Thymus (tissue), 11 donors: ENCODE measurements around the gene MED15. TPM values are rescaled to one million over a fixed set of nuclear protein-coding genes. Genes with fewer than 3 reads are reported as not detected.
"Not testable (repeated sequence)": the region's sequence is repeated elsewhere in the genome, so short reads cannot be mapped to it uniquely, and the experiment has no call there.

Experiments
- DNase-seq, 9 donors: peaks; one replicate each; pipeline ENCODE4 v3.0.0-alpha.2; 2013; ENCODE audit warnings: low spot score in 9 of 9, low read depth in 6 of 9, missing footprints in 1 of 9
- H3K27ac ChIP-seq, 2 donors: one replicate each; pipeline ENCODE4 v1.5.1; 2013; ENCODE audit warnings: control low read depth in 1 of 2, low read depth in 1 of 2, low read length in 1 of 2, mild to moderate bottlenecking in 1 of 2, moderate library complexity in 1 of 2
- H3K27me3 ChIP-seq, 2 donors: one replicate each; pipeline ENCODE4 v1.5.1; 2013; ENCODE audit warnings: low read length in 1 of 2; ENCODE audit not compliant: control insufficient read depth in 2 of 2, insufficient read depth in 1 of 2
- H3K36me3 ChIP-seq, 2 donors: one replicate each; pipeline ENCODE4 v1.5.1; 2013; ENCODE audit warnings: low read length in 1 of 2, mild to moderate bottlenecking in 1 of 2, moderate library complexity in 1 of 2; ENCODE audit not compliant: control insufficient read depth in 2 of 2, insufficient read depth in 2 of 2
- H3K4me1 ChIP-seq, 2 donors: one replicate each; pipeline ENCODE4 v1.5.1; 2013; ENCODE audit warnings: low read length in 2 of 2; ENCODE audit not compliant: control insufficient read depth in 2 of 2, insufficient read depth in 2 of 2
- H3K4me3 ChIP-seq, 2 donors: one replicate each; pipeline ENCODE4 v1.5.1; 2013; ENCODE audit warnings: low read length in 2 of 2, control low read depth in 1 of 2, mild to moderate bottlenecking in 1 of 2
- H3K9me3 ChIP-seq, 2 donors: one replicate each; pipeline ENCODE4 v1.5.1; 2013; ENCODE audit warnings: low read length in 1 of 2, mild to moderate bottlenecking in 1 of 2; ENCODE audit not compliant: control insufficient read depth in 2 of 2, insufficient read depth in 1 of 2
- WGBS: extraction: QIAGEN DNeasy Blood & Tissue Kit; methylation state at CpG from one replicate; pipeline ENCODE4 v1.1.7; 2013; 5-methylcytosine and 5-hydroxymethylcytosine counted together
- polyA plus RNA-seq: library from polyadenylated mRNA; stranded (reverse); fragments of 200-250 nt; gene quantifications from one replicate; pipeline ENCODE4 v1.2.3, GENCODE V29; 2013
- total RNA-seq: library from RNA; stranded (reverse); fragments of 120-200 nt; gene quantifications from one replicate; pipeline ENCODE4 v1.2.4, GENCODE V29; 2013
- donor health status: healthy.

Gene MED15
- total and polyA plus RNA-seq, 2 donors: 10.7 to 61.6 TPM

- Histone ChIP-seq H3K4me3 (no peak overlapping the region), H3K9me3 (no peaks in the 10 kb centered on the region), H3K27ac (no peak overlapping the region), H3K27me3 (no peaks in the 10 kb centered on the region), H3K4me1 (no peaks in the 10 kb centered on the region), H3K36me3 (peaks cover 10 to 17% of the 10 kb centered on the region in 2 donors)
- DNase-seq: no peak
- 95% methylated on average over 10 of the region's 10 CpGs for WGBS
These were observed 83.9 kb downstream of the MED15 start for GRCh38 chr22:20591295-20591645.

GRCh38 chr22:20591660-20592310 is 84.4 kb downstream of the MED15 start:
- Histone ChIP-seq H3K4me1 (no peaks in the 10 kb centered on the region), H3K27ac (no peak overlapping the region), H3K36me3 (peaks cover 5 to 11% of the 10 kb centered on the region in 2 donors), H3K4me3 (no peak overlapping the region), H3K9me3 (no peaks in the 10 kb centered on the region), H3K27me3 (no peaks in the 10 kb centered on the region)
- no peak for DNase-seq
- 88% methylated on average over 28 of the region's 28 CpGs for WGBS

GRCh38 chr22:20594038-20594437 is 86.6 kb downstream of the MED15 start:
- H3K36me3 ChIP-seq, H3K9me3 ChIP-seq, H3K4me3 ChIP-seq, DNase-seq, H3K4me1 ChIP-seq, H3K27ac ChIP-seq, H3K27me3 ChIP-seq: not testable (repeated sequence)

GRCh38 chr22:20594486-20594885 is 87.1 kb downstream of the MED15 start:
- not testable (repeated sequence) for H3K27ac ChIP-seq, DNase-seq, H3K4me1 ChIP-seq, H3K27me3 ChIP-seq, H3K4me3 ChIP-seq, H3K9me3 ChIP-seq, H3K36me3 ChIP-seq
- WGBS: 96% methylated on average over 4 of the region's 4 CpGs

- WGBS: 93% methylated on average over 3 of the region's 3 CpGs
- Histone ChIP-seq H3K36me3 (no peaks in the 10 kb centered on the region), H3K27me3 (no peaks in the 10 kb centered on the region), H3K4me3 (no peak overlapping the region), H3K9me3 (no peaks in the 10 kb centered on the region), H3K27ac (no peak overlapping the region), H3K4me1 (no peaks in the 10 kb centered on the region)
- no peak for DNase-seq
These were observed 88.1 kb downstream of the MED15 start for GRCh38 chr22:20595461-20595860.

- Histone ChIP-seq H3K27ac (no peak overlapping the region), H3K4me3 (no peak overlapping the region), H3K4me1 (no peaks in the 10 kb centered on the region), H3K27me3 (no peaks in the 10 kb centered on the region), H3K36me3 (no peaks in the 10 kb centered on the region), H3K9me3 (no peaks in the 10 kb centered on the region)
- no peak for DNase-seq
- WGBS: 95% methylated on average over 5 of the region's 5 CpGs
These were observed 91.7 kb downstream of the MED15 start for GRCh38 chr22:20599117-20599516.

- Histone ChIP-seq H3K4me3 (no peak overlapping the region), H3K4me1 (no peaks in the 10 kb centered on the region), H3K27me3 (no peaks in the 10 kb centered on the region), H3K36me3 (no peaks in the 10 kb centered on the region), H3K9me3 (no peaks in the 10 kb centered on the region), H3K27ac (no peak overlapping the region)
- DNase-seq: no peak
- WGBS: 91% methylated on average over 8 of the region's 8 CpGs
These were observed 92.8 kb downstream of the MED15 start for GRCh38 chr22:20600137-20600673.

- 95% methylated on average over 7 of the region's 7 CpGs for WGBS
- peaks cover 0 to 3% of the 10 kb centered on the region in 2 donors for H3K4me1 ChIP-seq
- H3K36me3 ChIP-seq: no peaks in the 10 kb centered on the region
- no peaks in the 10 kb centered on the region for H3K9me3 ChIP-seq
- DNase-seq: no peak
- no peaks in the 10 kb centered on the region for H3K27me3 ChIP-seq
- no peak overlapping the region for H3K27ac ChIP-seq
- H3K4me3 ChIP-seq: no peak overlapping the region
These were observed 93.9 kb downstream of the MED15 start for GRCh38 chr22:20601308-20601707.

GRCh38 chr22:20602609-20603164 is 95.3 kb downstream of the MED15 start:
- H3K27me3 ChIP-seq: peaks cover 0 to 8% of the 10 kb centered on the region in 2 donors
- H3K36me3 ChIP-seq: no peaks in the 10 kb centered on the region
- H3K9me3 ChIP-seq: no peaks in the 10 kb centered on the region
- 70% methylated on average over 8 of the region's 8 CpGs for WGBS
- no peak overlapping the region for H3K4me3 ChIP-seq
- no peak overlapping the region for H3K27ac ChIP-seq
- no peak for DNase-seq
- H3K4me1 ChIP-seq: peaks cover 0 to 10% of the 10 kb centered on the region in 2 donors
